NCI-H460 (cell line): ENCODE results near the gene TGFB2. TPM values are rescaled to one million over a fixed set of nuclear protein-coding genes. Genes with fewer than 3 reads are reported as not detected.
"Not testable (repeated sequence)": the region's sequence is repeated elsewhere in the genome, so short reads cannot be mapped to it uniquely, and the experiment has no call there.

Experiments
- DNase-seq: peaks from one replicate; pipeline ENCODE4 v3.0.0-alpha.2; 2016; ENCODE audit warnings: low read depth; ENCODE audit errors: extremely low read depth
- polyA plus RNA-seq: library from polyadenylated mRNA; depleted of rRNA; stranded (reverse); fragments of >200 nt; gene quantifications from 2 replicates; pipeline ENCODE4 v1.2.3, GENCODE V29; 2014; cell fraction: nucleus; rRNA removed
- total RNA-seq: library from RNA; depleted of rRNA; stranded (reverse); fragments of >200 nt; shearing (Covaris generic); gene quantifications from 2 replicates; pipeline ENCODE4 v1.2.3, GENCODE V29; 2014; rRNA removed

The TGFB2 gene
- total RNA-seq, result 46.5 and 52.7 TPM in 2 replicates
- polyA plus RNA-seq, result 13.2 and 16.8 TPM in 2 replicates

- DNase-seq, result peak; percentile 58
Observed at GRCh38 chr1:218344814-218345672, at the start of gene TGFB2. TGFB2 (plus strand) TSS chr1:218345336; CDS start chr1:218346702, 1,366 bp downstream.

GRCh38 chr1:218296162-218296561 is 49.0 kb upstream of the TGFB2 start:
- no peak for DNase-seq

GRCh38 chr1:218297461-218297860 is 47.7 kb upstream of the TGFB2 start:
- DNase-seq, result no peak

- DNase-seq, result no peak
Observed at GRCh38 chr1:218297867-218298266, 47.3 kb upstream of the TGFB2 start.

- no peak for DNase-seq
Observed at GRCh38 chr1:218298398-218298797, 46.7 kb upstream of the TGFB2 start.

- peak; percentile 65 for DNase-seq
Observed at GRCh38 chr1:218299416-218299815, 45.7 kb upstream of the TGFB2 start.

- no peak for DNase-seq
Observed at GRCh38 chr1:218301217-218301616, 43.9 kb upstream of the TGFB2 start.

- DNase-seq, result no peak
Observed at GRCh38 chr1:218302155-218302554, 43.0 kb upstream of the TGFB2 start.

GRCh38 chr1:218303176-218303879 is 41.8 kb upstream of the TGFB2 start:
- DNase-seq, result no peak

GRCh38 chr1:218304281-218305039 is 40.7 kb upstream of the TGFB2 start:
- no peak for DNase-seq

GRCh38 chr1:218305472-218306064 is 39.6 kb upstream of the TGFB2 start:
- no peak for DNase-seq

- no peak for DNase-seq
Observed at GRCh38 chr1:218312509-218312908, 32.6 kb upstream of the TGFB2 start.

- DNase-seq, result no peak
Observed at GRCh38 chr1:218314316-218314715, 30.8 kb upstream of the TGFB2 start.

GRCh38 chr1:218315638-218316037 is 29.5 kb upstream of the TGFB2 start:
- DNase-seq, result no peak

GRCh38 chr1:218317061-218317460 is 28.1 kb upstream of the TGFB2 start:
- no peak for DNase-seq

GRCh38 chr1:218320182-218320581 is 25.0 kb upstream of the TGFB2 start:
- not testable (repeated sequence) for DNase-seq

GRCh38 chr1:218322762-218323161 is 22.4 kb upstream of the TGFB2 start:
- no peak for DNase-seq

GRCh38 chr1:218323568-218324225 is 21.4 kb upstream of the TGFB2 start:
- DNase-seq, result no peak

- no peak for DNase-seq
Observed at GRCh38 chr1:218324226-218324580, 20.9 kb upstream of the TGFB2 start.

- no peak for DNase-seq
Observed at GRCh38 chr1:218328769-218329168, 16.4 kb upstream of the TGFB2 start.
